ENCODE results near the gene BIRC6.
"Not testable (repeated sequence)": the region's sequence is repeated elsewhere in the genome, so short reads cannot be mapped to it uniquely, and the experiment has no call there.

The BIRC6 gene

GRCh38 chr2:32614084-32614483 is 257.3 kb downstream of the BIRC6 start:
- no peak for DNase-seq (ENCODE audit: low spot score)

- DNase-seq (ENCODE audit: low spot score), result no peak
These were observed 260.9 kb downstream of the BIRC6 start for GRCh38 chr2:32617599-32618189.

GRCh38 chr2:32622570-32623310 is 265.9 kb downstream of the BIRC6 start:
- no peak for DNase-seq (ENCODE audit: low spot score)

GRCh38 chr2:32623311-32623706 is 266.5 kb downstream of the BIRC6 start:
- DNase-seq (ENCODE audit: low spot score), result no peak

GRCh38 chr2:32624812-32625211 is 268.0 kb downstream of the BIRC6 start:
- no peak for DNase-seq (ENCODE audit: low spot score)

GRCh38 chr2:32626639-32627221 is 269.9 kb downstream of the BIRC6 start:
- no peak for DNase-seq (ENCODE audit: low spot score)

- DNase-seq (ENCODE audit: low spot score), result no peak
These were observed 270.6 kb downstream of the BIRC6 start for GRCh38 chr2:32627441-32627813.

- DNase-seq (ENCODE audit: low spot score), result peak; percentile 97
These were observed 271.2 kb downstream of the BIRC6 start, which contains the start of gene TTC27 for GRCh38 chr2:32627814-32628579. TSS of gene TTC27 (plus strand) at chr2:32628050. CDS start at chr2:32628293, 243 bp downstream.

- DNase-seq (ENCODE audit: low spot score), result no peak
These were observed 275.3 kb downstream of the BIRC6 start for GRCh38 chr2:32632089-32632488.

- no peak for DNase-seq (ENCODE audit: low spot score)
These were observed 276.2 kb downstream of the BIRC6 start for GRCh38 chr2:32633040-32633439.

- DNase-seq (ENCODE audit: low spot score), result not testable (repeated sequence)
These were observed 281.7 kb downstream of the BIRC6 start for GRCh38 chr2:32638548-32638947.

- DNase-seq (ENCODE audit: low spot score), result no peak
These were observed 284.4 kb downstream of the BIRC6 start for GRCh38 chr2:32641180-32641579.

GRCh38 chr2:32647180-32647651 is 290.4 kb downstream of the BIRC6 start:
- no peak for DNase-seq (ENCODE audit: low spot score)

- DNase-seq (ENCODE audit: low spot score), result no peak
These were observed 295.9 kb downstream of the BIRC6 start for GRCh38 chr2:32652555-32653209.

- DNase-seq (ENCODE audit: low spot score), result no peak
These were observed 299.2 kb downstream of the BIRC6 start for GRCh38 chr2:32656069-32656468.

GRCh38 chr2:32663864-32664263 is 307.0 kb downstream of the BIRC6 start:
- no peak for DNase-seq (ENCODE audit: low spot score)

- no peak for DNase-seq (ENCODE audit: low spot score)
These were observed 309.9 kb downstream of the BIRC6 start for GRCh38 chr2:32666704-32667103.

- no peak for DNase-seq (ENCODE audit: low spot score)
These were observed 311.4 kb downstream of the BIRC6 start for GRCh38 chr2:32668254-32668653.

Data from NAMALWA (cell line).